GM18499 (cell line): Measurements from ENCODE around the gene ZBTB17.
"Not testable (repeated sequence)": the region's sequence is repeated elsewhere in the genome, so short reads cannot be mapped to it uniquely, and the experiment has no call there.

Experiments used
- ATAC-seq: cut with Tn5 transposase; IDR thresholded peaks from one replicate; pipeline ENCODE4 v1.9.1; 2021; ENCODE audit warnings: moderate number of reproducible peaks; ENCODE audit not compliant: insufficient read depth, unreplicated experiment

Gene ZBTB17

GRCh38 chr1:16012590-16013219 lies 36.8 kb upstream of the ZBTB17 start:
- no peak for ATAC-seq

- no peak for ATAC-seq
These were observed 36.2 kb upstream of the ZBTB17 start for GRCh38 chr1:16011936-16012589.

GRCh38 chr1:16010837-16011236 lies 34.9 kb upstream of the ZBTB17 start:
- ATAC-seq, result no peak

GRCh38 chr1:16009678-16010077 lies 33.8 kb upstream of the ZBTB17 start:
- ATAC-seq, result no peak

GRCh38 chr1:16009030-16009460 lies 33.1 kb upstream of the ZBTB17 start:
- no peak for ATAC-seq

- no peak for ATAC-seq
These were observed 31.9 kb upstream of the ZBTB17 start for GRCh38 chr1:16007671-16008341.

- ATAC-seq, result no peak
These were observed 30.9 kb upstream of the ZBTB17 start for GRCh38 chr1:16006552-16007485.

GRCh38 chr1:16006010-16006409 lies 30.1 kb upstream of the ZBTB17 start:
- ATAC-seq, result no peak

GRCh38 chr1:16005597-16005996 lies 29.7 kb upstream of the ZBTB17 start:
- ATAC-seq, result no peak

GRCh38 chr1:16001274-16001673 lies 25.4 kb upstream of the ZBTB17 start:
- not testable (repeated sequence) for ATAC-seq

GRCh38 chr1:15998929-15999328 lies 23.0 kb upstream of the ZBTB17 start:
- ATAC-seq, result no peak

GRCh38 chr1:15997637-15998280 lies 21.9 kb upstream of the ZBTB17 start:
- no peak for ATAC-seq

- no peak for ATAC-seq
These were observed 21.2 kb upstream of the ZBTB17 start for GRCh38 chr1:15997076-15997585.

GRCh38 chr1:15994590-15995351 lies 18.9 kb upstream of the ZBTB17 start:
- ATAC-seq, result no peak

- ATAC-seq, result no peak
These were observed 18.2 kb upstream of the ZBTB17 start for GRCh38 chr1:15994081-15994480.

GRCh38 chr1:15993666-15994065 lies 17.8 kb upstream of the ZBTB17 start:
- ATAC-seq, result no peak

- ATAC-seq, result no peak
These were observed 16.9 kb upstream of the ZBTB17 start for GRCh38 chr1:15992582-15993500.

- ATAC-seq, result no peak
These were observed 16.3 kb upstream of the ZBTB17 start for GRCh38 chr1:15992187-15992553.
